GM12874 (cell line): ENCODE measurements around the gene ZNF524.

ENCODE experiments used
- TF ChIP-seq, protein P1 (sequence below): IDR thresholded peaks from 2 replicates; pipeline ENCODE4 v1.5.1; 2011; ENCODE audit warnings: low read depth, mild to moderate bottlenecking, control low read depth, low read length, moderate library complexity; ENCODE audit not compliant: insufficient read depth

The ZNF524 gene

DNA sequence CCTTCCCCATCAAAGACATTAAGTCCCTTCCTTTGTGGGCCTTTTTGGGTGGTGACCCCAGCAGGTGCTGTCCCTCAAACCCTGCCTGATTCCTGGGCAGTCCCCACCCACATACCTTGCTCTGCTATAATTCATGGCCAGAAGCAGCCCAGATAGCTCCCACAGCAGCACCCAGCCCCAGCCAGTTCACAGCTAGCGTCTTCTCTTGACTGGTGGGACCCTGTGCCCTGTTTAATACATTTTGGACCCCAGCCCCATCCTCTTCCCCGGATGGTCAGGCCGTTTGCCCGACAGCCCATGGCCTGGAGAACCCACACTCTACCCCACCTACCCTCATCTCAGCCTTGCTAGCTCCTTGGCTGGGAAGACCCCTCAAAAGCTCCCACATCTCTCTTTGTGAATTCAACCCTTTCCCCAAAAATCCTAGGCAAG, 50.1 kb downstream of the ZNF524 start:
- TF ChIP-seq, protein P1, sequence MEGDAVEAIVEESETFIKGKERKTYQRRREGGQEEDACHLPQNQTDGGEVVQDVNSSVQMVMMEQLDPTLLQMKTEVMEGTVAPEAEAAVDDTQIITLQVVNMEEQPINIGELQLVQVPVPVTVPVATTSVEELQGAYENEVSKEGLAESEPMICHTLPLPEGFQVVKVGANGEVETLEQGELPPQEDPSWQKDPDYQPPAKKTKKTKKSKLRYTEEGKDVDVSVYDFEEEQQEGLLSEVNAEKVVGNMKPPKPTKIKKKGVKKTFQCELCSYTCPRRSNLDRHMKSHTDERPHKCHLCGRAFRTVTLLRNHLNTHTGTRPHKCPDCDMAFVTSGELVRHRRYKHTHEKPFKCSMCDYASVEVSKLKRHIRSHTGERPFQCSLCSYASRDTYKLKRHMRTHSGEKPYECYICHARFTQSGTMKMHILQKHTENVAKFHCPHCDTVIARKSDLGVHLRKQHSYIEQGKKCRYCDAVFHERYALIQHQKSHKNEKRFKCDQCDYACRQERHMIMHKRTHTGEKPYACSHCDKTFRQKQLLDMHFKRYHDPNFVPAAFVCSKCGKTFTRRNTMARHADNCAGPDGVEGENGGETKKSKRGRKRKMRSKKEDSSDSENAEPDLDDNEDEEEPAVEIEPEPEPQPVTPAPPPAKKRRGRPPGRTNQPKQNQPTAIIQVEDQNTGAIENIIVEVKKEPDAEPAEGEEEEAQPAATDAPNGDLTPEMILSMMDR, result no peak

GRCh38 chr19:55650602-55651230, 50.6 kb downstream of the ZNF524 start:
- TF ChIP-seq, protein P1, result no peak

DNA sequence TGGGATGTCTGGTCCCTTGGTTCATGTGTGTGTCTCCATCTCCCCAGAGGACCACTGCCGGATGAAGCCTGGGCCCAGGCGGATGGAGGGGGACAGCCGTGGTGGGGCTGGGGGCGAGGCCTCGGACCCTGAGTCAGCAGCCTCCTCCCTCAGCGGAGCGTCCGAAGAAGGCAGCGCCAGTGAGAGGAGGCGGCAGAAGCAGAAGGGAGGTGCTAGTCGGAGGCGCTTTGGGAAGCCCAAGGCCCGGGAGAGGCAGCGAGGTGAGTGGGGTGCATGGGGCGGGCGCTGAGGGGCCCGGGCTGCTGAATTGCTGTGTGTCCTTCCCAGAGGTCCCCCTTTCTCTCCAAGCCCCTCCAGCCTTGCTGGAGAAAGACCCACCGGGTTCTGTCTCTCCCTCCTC, 51.1 kb downstream of the ZNF524 start:
- TF ChIP-seq, protein P1, result no peak

GRCh38 chr19:55652311-55653128, 52.4 kb downstream of the ZNF524 start:
- TF ChIP-seq, protein P1, result no peak
